WTC11 (cell line): ENCODE results near the gene NKX2-3.

Source experiments
- ATF1 ChIP-seq: sonication (generic); formaldehyde crosslinking; IDR thresholded peaks from 2 replicates; pipeline ENCODE4 v1.8.1; 2023; ENCODE audit warnings: mild to moderate bottlenecking, moderate library complexity, missing genetic modification reagents
- ATF2 ChIP-seq: sonication (generic); formaldehyde crosslinking; IDR thresholded peaks from 2 replicates; pipeline ENCODE4 v1.8.1; 2022; ENCODE audit warnings: low read depth, missing genetic modification reagents, borderline replicate concordance
- CREB1 ChIP-seq: sonication (generic); formaldehyde crosslinking; IDR thresholded peaks from 2 replicates; pipeline ENCODE4 v1.8.0; 2023; ENCODE audit warnings: mild to moderate bottlenecking, missing genetic modification reagents
- E2F4 ChIP-seq: sonication (generic); formaldehyde crosslinking; IDR thresholded peaks from 2 replicates; pipeline ENCODE4 v1.8.1; 2022; ENCODE audit warnings: low read depth, mild to moderate bottlenecking, moderate library complexity, missing genetic modification reagents, borderline replicate concordance
- ESRRA ChIP-seq: sonication (generic); formaldehyde crosslinking; IDR thresholded peaks from 2 replicates; pipeline ENCODE4 v1.8.1; 2022; ENCODE audit warnings: mild to moderate bottlenecking, missing genetic modification reagents, borderline replicate concordance
- FOXJ3 ChIP-seq: sonication (generic); formaldehyde crosslinking; IDR thresholded peaks from 2 replicates; pipeline ENCODE4 v1.9.0; 2021; ENCODE audit warnings: missing genetic modification reagents, mild to moderate bottlenecking, borderline replicate concordance
- MAX ChIP-seq: sonication (generic); formaldehyde crosslinking; IDR thresholded peaks from 2 replicates; pipeline ENCODE4 v1.8.0; 2022; ENCODE audit warnings: mild to moderate bottlenecking, missing genetic modification reagents
- NR2C2 ChIP-seq: sonication (generic); formaldehyde crosslinking; IDR thresholded peaks from 2 replicates; pipeline ENCODE4 v1.8.0; 2022; ENCODE audit warnings: mild to moderate bottlenecking, missing genetic modification reagents
- STAT6 ChIP-seq: sonication (generic); formaldehyde crosslinking; conservative IDR thresholded peaks from 2 replicates; pipeline ENCODE4 v1.8.1; 2023; ENCODE audit warnings: mild to moderate bottlenecking, low read depth, missing genetic modification reagents, moderate library complexity
- TF ChIP-seq, protein P1 (sequence below): fragments of 200-600 bp; IDR thresholded peaks from 2 replicates; pipeline ENCODE4 v1.8.0; 2022; ENCODE audit warnings: antibody characterized with exemption
- TF ChIP-seq, protein P2 (sequence below): sonication (generic); formaldehyde crosslinking; IDR thresholded peaks from 2 replicates; pipeline ENCODE4 v1.8.0; 2022; ENCODE audit warnings: mild to moderate bottlenecking, missing genetic modification reagents

DNA sequence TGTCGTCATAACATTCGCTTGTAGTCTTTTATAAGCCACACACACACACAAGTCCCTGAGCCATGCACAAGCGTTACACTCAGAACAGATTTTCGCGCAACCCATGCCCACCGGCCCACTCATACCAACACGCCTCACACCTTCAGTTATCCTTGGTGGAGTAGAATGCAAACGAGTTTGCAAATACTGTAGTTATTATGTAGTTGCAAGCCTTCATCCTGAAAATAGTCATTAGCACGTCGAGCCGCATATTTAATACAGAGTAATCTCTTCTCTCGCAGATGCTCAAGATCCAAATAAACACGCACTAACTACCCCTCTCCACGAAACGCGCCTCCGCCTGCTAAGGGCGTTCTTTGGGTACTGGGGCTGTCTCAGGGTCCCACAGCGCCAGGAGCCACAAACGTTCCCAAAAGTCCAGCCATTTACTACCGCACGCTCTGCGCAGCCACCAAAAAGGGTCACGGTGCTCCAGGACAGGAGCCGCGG, 1.8 kb downstream of the NKX2-3 start:
- no peak for TF ChIP-seq ATF1 (CRISPR knock-in tag)
- TF ChIP-seq, protein P1, sequence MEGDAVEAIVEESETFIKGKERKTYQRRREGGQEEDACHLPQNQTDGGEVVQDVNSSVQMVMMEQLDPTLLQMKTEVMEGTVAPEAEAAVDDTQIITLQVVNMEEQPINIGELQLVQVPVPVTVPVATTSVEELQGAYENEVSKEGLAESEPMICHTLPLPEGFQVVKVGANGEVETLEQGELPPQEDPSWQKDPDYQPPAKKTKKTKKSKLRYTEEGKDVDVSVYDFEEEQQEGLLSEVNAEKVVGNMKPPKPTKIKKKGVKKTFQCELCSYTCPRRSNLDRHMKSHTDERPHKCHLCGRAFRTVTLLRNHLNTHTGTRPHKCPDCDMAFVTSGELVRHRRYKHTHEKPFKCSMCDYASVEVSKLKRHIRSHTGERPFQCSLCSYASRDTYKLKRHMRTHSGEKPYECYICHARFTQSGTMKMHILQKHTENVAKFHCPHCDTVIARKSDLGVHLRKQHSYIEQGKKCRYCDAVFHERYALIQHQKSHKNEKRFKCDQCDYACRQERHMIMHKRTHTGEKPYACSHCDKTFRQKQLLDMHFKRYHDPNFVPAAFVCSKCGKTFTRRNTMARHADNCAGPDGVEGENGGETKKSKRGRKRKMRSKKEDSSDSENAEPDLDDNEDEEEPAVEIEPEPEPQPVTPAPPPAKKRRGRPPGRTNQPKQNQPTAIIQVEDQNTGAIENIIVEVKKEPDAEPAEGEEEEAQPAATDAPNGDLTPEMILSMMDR, result no peak
- TF ChIP-seq FOXJ3 (CRISPR knock-in tag), result no peak
- no peak for TF ChIP-seq E2F4
- TF ChIP-seq CREB1 (CRISPR knock-in tag), result no peak
- no peak for TF ChIP-seq MAX (CRISPR knock-in tag)
- TF ChIP-seq NR2C2 (CRISPR knock-in tag), result no peak
- TF ChIP-seq, protein P2, sequence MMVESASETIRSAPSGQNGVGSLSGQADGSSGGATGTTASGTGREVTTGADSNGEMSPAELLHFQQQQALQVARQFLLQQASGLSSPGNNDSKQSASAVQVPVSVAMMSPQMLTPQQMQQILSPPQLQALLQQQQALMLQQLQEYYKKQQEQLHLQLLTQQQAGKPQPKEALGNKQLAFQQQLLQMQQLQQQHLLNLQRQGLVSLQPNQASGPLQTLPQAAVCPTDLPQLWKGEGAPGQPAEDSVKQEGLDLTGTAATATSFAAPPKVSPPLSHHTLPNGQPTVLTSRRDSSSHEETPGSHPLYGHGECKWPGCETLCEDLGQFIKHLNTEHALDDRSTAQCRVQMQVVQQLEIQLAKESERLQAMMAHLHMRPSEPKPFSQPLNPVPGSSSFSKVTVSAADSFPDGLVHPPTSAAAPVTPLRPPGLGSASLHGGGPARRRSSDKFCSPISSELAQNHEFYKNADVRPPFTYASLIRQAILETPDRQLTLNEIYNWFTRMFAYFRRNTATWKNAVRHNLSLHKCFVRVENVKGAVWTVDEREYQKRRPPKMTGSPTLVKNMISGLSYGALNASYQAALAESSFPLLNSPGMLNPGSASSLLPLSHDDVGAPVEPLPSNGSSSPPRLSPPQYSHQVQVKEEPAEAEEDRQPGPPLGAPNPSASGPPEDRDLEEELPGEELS, result no peak
- TF ChIP-seq ATF2 (CRISPR knock-in tag), result no peak
- TF ChIP-seq ESRRA, result no peak
- no peak for TF ChIP-seq STAT6
